Progenitor cell of endocrine pancreas (in vitro differentiated cells): ENCODE data around the gene PRKCB. TPM values are rescaled to one million over a fixed set of nuclear protein-coding genes. Genes with fewer than 3 reads are reported as not detected.

ENCODE experiments used
- DNase-seq: peaks from one replicate; pipeline ENCODE4 v3.0.0; 2021; ENCODE audit warnings: low spot score; ENCODE audit not compliant: unreplicated experiment
- H3K27ac Mint-ChIP-seq: 2 replicates; pipeline ENCODE4 v1.8.0; 2021; ENCODE audit warnings: mild to moderate bottlenecking, moderate library complexity, mixed read lengths
- H3K27me3 Mint-ChIP-seq: 2 replicates; pipeline ENCODE4 v1.8.0; 2021; ENCODE audit warnings: mixed read lengths
- H3K36me3 Mint-ChIP-seq: 2 replicates; pipeline ENCODE4 v1.8.0; 2022; ENCODE audit warnings: mixed read lengths; ENCODE audit not compliant: insufficient read depth
- H3K4me1 Mint-ChIP-seq: 2 replicates; pipeline ENCODE4 v1.8.0; 2021; ENCODE audit warnings: low read depth, mixed read lengths
- H3K4me3 Mint-ChIP-seq: 2 replicates; pipeline ENCODE4 v1.8.0; 2021; ENCODE audit warnings: low read depth, mild to moderate bottlenecking, moderate library complexity, mixed read lengths
- H3K9me3 Mint-ChIP-seq: 2 replicates; pipeline ENCODE4 v1.8.0; 2021; ENCODE audit warnings: low read depth, mixed read lengths
- total RNA-seq: library from RNA; stranded (reverse); gene quantifications from 2 replicates; pipeline ENCODE4 v1.2.1, GENCODE V29; 2021
- TF ChIP-seq, protein P1 (sequence below): fragments of 200-600 bp; sonication (generic); IDR thresholded peaks from one replicate; pipeline ENCODE4 v1.5.0; 2021; ENCODE audit warnings: antibody characterized with exemption, mild to moderate bottlenecking; ENCODE audit not compliant: unreplicated experiment

Gene PRKCB
- total RNA-seq, 1 donor from 2014 or later, result 0.36 TPM

DNA sequence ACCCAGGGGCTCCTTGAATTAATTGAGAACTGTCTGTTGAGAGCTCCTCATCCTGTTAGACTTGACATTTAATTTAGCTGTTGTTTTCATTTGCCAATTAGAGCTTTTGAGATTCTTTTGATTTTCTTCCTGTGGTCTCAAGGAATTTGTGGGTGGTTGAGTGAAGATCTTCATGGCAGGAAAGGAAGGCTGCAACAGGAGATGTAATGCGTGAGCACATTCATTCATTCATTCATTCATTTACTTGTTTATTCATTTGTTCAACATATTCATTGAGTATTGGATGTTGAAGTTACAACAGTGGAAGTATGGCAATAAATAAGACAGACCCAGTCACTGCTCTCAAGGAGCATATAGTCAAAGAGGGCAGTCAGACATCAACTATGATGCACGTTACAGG, 117.7 kb downstream of the PRKCB start:
- no peaks in the 10 kb centered on the region for H3K36me3 Mint-ChIP-seq
- DNase-seq, result no peak
- TF ChIP-seq, protein P1, sequence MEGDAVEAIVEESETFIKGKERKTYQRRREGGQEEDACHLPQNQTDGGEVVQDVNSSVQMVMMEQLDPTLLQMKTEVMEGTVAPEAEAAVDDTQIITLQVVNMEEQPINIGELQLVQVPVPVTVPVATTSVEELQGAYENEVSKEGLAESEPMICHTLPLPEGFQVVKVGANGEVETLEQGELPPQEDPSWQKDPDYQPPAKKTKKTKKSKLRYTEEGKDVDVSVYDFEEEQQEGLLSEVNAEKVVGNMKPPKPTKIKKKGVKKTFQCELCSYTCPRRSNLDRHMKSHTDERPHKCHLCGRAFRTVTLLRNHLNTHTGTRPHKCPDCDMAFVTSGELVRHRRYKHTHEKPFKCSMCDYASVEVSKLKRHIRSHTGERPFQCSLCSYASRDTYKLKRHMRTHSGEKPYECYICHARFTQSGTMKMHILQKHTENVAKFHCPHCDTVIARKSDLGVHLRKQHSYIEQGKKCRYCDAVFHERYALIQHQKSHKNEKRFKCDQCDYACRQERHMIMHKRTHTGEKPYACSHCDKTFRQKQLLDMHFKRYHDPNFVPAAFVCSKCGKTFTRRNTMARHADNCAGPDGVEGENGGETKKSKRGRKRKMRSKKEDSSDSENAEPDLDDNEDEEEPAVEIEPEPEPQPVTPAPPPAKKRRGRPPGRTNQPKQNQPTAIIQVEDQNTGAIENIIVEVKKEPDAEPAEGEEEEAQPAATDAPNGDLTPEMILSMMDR, result no peak
- no peak overlapping the region for H3K27ac Mint-ChIP-seq
- H3K4me3 Mint-ChIP-seq, result no peak overlapping the region
- H3K9me3 Mint-ChIP-seq, result no peaks in the 10 kb centered on the region
- peaks cover 77% of the 10 kb centered on the region for H3K27me3 Mint-ChIP-seq
- H3K4me1 Mint-ChIP-seq, result peaks cover 2% of the 10 kb centered on the region

DNA sequence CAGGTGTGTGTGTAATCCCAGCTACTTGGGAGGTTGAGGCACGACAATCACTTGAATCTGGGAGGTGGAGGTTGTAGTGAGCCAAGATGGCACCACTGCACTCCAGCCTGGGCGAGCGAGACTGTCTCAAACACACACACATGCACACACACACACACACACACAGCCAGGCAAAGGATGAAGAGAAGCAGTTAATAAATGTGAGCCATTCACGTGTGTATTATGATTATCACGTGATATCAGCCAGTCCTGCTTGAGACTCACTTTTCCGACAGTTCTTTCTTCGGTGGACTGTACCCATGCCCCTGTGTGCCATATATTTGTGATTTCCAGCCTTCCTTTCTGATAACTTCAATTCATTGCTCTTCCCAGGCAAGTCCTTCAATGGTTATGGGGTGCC, 119.3 kb downstream of the PRKCB start:
- Mint-ChIP-seq H3K27me3 (peaks cover 79% of the 10 kb centered on the region), H3K27ac (no peak overlapping the region), H3K4me3 (no peak overlapping the region), H3K9me3 (no peaks in the 10 kb centered on the region), H3K4me1 (no peaks in the 10 kb centered on the region), H3K36me3 (no peaks in the 10 kb centered on the region)
- TF ChIP-seq, protein P1, result no peak
- no peak for DNase-seq

DNA sequence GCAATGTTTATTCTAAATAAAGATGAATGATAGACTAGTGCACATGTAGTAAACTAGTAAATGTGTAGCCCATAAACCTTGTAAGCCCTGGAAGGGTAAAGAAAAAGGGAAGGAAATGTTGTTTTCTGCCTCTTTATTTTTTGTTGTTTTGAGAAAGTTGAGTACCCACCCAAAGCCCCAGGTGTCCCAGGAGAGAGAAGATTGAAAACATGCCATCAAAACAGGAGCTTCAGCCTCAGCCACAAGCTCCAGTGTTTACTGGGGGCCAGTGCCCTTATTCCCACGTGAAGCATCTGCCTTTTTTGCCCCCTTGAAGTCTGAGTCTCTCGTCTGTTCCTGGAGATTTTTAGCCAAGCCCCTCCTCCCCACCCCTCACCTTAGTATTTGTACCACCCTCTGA, 121.5 kb downstream of the PRKCB start:
- TF ChIP-seq, protein P1, result no peak
- H3K36me3 Mint-ChIP-seq, result no peaks in the 10 kb centered on the region
- no peaks in the 10 kb centered on the region for H3K4me1 Mint-ChIP-seq
- no peak for DNase-seq
- no peak overlapping the region for H3K4me3 Mint-ChIP-seq
- H3K27me3 Mint-ChIP-seq, result peaks cover 78% of the 10 kb centered on the region
- no peak overlapping the region for H3K27ac Mint-ChIP-seq
- H3K9me3 Mint-ChIP-seq, result no peaks in the 10 kb centered on the region

DNA sequence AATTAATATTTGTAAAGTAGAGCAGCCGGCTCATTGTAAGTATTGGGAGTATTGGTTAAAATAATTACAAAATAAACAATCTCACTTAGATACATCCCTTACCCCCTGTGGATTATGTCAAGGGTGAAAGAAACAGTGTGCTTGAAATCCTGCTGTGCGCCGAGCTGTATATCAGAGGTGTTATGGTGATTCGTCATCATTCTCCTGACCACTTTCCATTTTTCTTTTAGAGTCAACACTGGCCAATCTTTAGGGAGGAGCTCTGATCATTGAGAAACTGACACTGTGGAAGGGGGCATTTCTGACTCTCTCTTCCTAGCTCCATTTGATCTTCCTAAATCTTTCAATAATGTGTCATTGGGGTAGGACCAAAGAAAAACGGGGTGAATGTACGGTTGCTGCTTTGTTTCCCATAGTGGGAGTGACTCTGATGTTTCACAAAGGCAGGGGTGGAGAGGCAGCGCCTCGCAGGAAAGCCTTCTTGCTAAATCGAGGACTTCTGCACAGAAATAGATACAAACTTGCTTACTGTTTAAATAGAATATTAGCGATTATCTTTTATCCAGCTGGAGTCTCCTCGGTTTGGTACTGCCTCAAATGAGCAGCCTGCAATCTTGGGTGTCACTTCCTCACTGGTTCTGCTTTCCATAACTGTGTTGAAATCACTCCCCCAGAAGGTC, 123.4 kb downstream of the PRKCB start:
- Mint-ChIP-seq H3K9me3 (no peaks in the 10 kb centered on the region), H3K36me3 (no peaks in the 10 kb centered on the region), H3K27ac (no peak overlapping the region), H3K4me1 (no peaks in the 10 kb centered on the region), H3K27me3 (peaks cover 77% of the 10 kb centered on the region), H3K4me3 (no peak overlapping the region)
- TF ChIP-seq, protein P1, result no peak
- no peak for DNase-seq

DNA sequence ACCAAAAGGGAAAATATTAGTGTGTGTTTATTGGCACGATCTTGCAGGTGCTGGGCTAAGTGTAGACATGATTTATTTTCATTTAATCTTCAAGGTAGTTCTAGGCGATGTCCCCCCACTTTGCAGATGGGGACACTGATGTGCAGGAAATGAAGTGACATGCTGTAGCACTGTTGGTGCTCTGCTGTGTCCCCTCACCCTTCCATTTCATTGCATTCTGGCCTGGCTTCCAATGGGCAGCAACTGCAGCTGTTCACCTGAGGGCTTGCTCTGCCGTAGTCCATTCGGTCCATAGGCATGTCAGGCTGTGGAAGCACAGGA, 123.9 kb downstream of the PRKCB start:
- no peak overlapping the region for H3K4me3 Mint-ChIP-seq
- DNase-seq, result no peak
- no peak overlapping the region for H3K27ac Mint-ChIP-seq
- H3K4me1 Mint-ChIP-seq, result no peaks in the 10 kb centered on the region
- no peaks in the 10 kb centered on the region for H3K36me3 Mint-ChIP-seq
- TF ChIP-seq, protein P1, result no peak
- no peaks in the 10 kb centered on the region for H3K9me3 Mint-ChIP-seq
- H3K27me3 Mint-ChIP-seq, result peaks cover 73% of the 10 kb centered on the region
